ENCODE results near the gene HSD11B1L. TPM values are rescaled to one million over a fixed set of nuclear protein-coding genes. Genes with fewer than 3 reads are reported as not detected.
A peak's percentile ranks its signal among the peaks of the same experiment; 100 is the strongest.

HSD11B1L gene
- total and polyA plus RNA-seq, 5 donors = 4.3 to 9.8 (median 7.1) TPM

DNA sequence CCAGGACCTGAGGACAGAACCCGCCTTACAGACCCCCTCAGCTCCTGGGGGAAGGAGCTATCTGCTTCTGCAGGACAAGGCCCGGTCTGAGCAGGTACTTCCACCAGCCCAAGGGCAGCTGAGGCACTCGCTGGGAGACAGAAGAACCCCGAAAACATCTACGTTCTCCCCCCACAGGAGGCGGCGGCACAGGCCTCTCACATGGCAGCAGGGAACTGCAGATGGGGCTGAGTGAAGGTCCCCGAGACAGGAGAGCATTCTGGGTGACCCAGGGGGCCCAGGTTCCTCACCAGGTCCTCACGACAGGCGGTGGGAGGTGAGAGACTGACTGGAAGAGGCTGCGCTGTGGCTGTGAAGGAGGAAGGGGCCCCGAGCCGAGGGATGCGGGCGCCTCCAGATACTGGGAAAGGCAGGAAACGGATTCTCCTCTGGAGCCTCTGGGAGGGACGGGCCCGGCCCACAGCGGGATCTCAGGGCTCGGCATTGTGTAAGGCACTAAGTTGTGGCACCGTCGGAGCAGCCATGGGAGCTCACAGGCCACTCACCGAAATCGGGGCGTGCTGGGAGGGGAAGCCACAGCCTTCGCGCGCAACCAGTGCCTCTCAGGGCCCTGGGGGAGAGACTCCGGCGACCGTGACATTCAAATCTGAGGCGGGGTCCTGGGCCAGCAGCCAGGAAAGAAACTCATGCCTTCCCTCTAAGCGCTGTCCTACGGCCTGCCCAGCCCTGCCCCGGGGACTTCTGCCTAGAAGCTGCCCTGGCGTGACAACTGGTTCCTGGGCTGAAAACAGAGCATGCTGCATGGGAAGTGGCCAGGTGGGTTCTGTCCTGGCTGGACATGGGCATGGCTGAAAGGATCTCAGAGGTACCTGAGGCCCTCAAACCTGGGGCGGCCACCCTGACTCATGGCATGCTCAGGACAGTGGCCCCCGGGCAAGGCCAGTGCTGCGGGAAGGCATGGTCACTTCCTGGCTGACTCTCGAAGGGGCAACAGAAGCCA, 23.3 kb downstream of the HSD11B1L start:
- no peak overlapping the region for H3K27ac ChIP-seq (ENCODE audit: low read length)
- H3K9me3 ChIP-seq (ENCODE audit: control insufficient read depth, low read length) = no peaks in the 10 kb centered on the region
- H3K4me3 ChIP-seq (ENCODE audit: low read length) = no peak overlapping the region
- H3K27me3 ChIP-seq (ENCODE audit: control insufficient read depth, insufficient read depth) = no peaks in the 10 kb centered on the region
- DNase-seq (peak in 1 of 3 donors; percentile 12), ATAC-seq (peak in 1 of 2 donors; percentile 2)
- intact Hi-C loops (cut with DNase I) = no loop called here
- 96% methylated on average over 40 of the region's 40 CpGs for WGBS
- no peaks in the 10 kb centered on the region for H3K4me1 ChIP-seq (ENCODE audit: control insufficient read depth, insufficient read depth, low read length)

DNA sequence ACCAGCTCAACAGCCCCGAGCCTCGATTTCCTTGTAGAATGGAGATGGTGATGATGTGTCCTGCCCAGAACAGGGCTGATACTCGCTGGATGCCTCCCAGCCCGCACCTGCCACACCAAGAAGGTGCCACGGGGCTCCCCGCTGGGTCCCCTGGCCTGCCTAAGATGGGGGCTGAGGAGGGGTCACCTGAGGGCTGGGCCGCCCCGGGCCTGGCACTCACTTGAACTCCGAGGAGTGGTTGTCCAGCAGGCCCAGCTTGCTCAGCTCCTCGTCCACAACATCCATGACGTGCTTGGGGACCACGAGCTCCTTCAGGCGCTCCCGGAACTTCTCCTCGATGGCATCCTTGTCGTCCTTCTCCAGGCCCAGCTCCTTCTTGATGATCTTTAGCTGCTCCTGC, 24.7 kb downstream of the HSD11B1L start:
- Histone ChIP-seq H3K27me3 (ENCODE audit: control insufficient read depth, insufficient read depth) (no peaks in the 10 kb centered on the region), H3K4me1 (ENCODE audit: control insufficient read depth, insufficient read depth, low read length) (no peaks in the 10 kb centered on the region), H3K9me3 (ENCODE audit: control insufficient read depth, low read length) (no peaks in the 10 kb centered on the region), H3K4me3 (ENCODE audit: low read length) (no peak overlapping the region), H3K27ac (ENCODE audit: low read length) (no peak overlapping the region)
- 85% methylated on average over 16 of the region's 16 CpGs for WGBS
- no peak for ATAC-seq
- intact Hi-C loops (cut with DNase I) = no loop called here
- peak in 2 of 3 donors; percentile 12 to 60 for DNase-seq

- no peaks in the 10 kb centered on the region for H3K4me1 ChIP-seq (ENCODE audit: control insufficient read depth, insufficient read depth, low read length)
- no peak overlapping the region for H3K4me3 ChIP-seq (ENCODE audit: low read length)
- ATAC-seq = no peak
- DNase-seq = peak in 1 of 3 donors; percentile 36
- no peaks in the 10 kb centered on the region for H3K9me3 ChIP-seq (ENCODE audit: control insufficient read depth, low read length)
- H3K27me3 ChIP-seq (ENCODE audit: control insufficient read depth, insufficient read depth) = no peaks in the 10 kb centered on the region
- H3K27ac ChIP-seq (ENCODE audit: low read length) = no peak overlapping the region
- intact Hi-C loops (cut with DNase I) = no loop called here
- WGBS = 95% methylated on average over 35 of the region's 35 CpGs
Measured at GRCh38 chr19:5706876-5707573, 26.2 kb downstream of the HSD11B1L start.

DNA sequence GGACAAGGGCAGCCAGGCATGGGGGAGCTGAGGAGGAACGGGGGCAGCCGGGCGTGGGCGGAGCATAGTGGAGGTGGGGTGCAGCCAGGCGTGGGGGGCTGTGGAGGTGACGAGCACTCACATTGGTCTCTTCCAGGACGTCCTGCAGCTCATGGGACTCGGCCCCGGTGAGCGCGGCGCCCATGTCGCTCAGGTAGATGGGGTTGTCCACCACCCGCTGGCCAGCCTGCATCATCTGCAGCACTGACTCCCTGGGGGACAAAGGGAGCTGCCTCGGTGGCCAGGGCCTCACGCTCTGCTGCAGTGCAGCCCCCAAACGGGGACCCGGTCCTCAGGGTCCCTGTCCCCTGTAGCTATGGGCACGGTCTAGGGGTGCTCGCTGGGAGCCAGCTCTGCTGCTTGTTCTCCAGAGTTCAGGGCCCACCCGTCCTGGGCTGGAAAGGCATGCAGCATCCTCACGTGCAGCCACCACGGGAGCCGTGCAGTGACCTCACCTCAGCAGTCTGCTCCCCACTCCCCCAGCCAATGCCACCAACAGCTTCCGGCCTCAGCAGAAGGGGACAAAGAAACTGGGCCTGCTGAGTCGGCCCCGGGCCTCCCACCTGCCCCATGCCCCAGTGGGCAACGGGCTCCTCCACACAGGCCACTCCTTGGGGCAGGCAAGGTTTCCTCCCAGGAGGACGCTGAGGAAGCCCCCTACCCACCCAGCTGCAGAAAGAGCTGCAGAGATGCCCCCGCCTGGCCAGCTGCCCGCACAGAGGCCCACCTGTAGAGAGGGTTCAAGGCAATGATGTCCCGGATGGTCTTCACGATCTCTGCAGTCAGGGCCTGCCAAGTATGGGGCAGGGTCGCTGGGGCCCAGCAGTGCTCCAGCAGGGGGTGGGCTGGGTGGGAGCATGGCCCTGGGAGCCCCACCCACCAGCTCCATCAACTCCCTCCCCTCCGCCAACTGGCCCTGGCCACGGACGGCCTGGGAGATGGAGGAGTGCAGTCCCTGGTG, 27.0 kb downstream of the HSD11B1L start:
- H3K9me3 ChIP-seq (ENCODE audit: control insufficient read depth, low read length) = no peaks in the 10 kb centered on the region
- H3K27me3 ChIP-seq (ENCODE audit: control insufficient read depth, insufficient read depth) = no peaks in the 10 kb centered on the region
- 91% methylated on average over 37 of the region's 37 CpGs for WGBS
- H3K27ac ChIP-seq (ENCODE audit: low read length) = no peak overlapping the region
- ATAC-seq (peak in 1 of 2 donors; percentile 12), DNase-seq (peak in 1 of 3 donors; percentile 58)
- H3K4me3 ChIP-seq (ENCODE audit: low read length) = no peak overlapping the region
- intact Hi-C loops (cut with DNase I) = no loop called here
- H3K4me1 ChIP-seq (ENCODE audit: control insufficient read depth, insufficient read depth, low read length) = no peaks in the 10 kb centered on the region

GRCh38 chr19:5711025-5711424, 30.2 kb downstream of the HSD11B1L start:
- intact Hi-C loops (cut with DNase I) = no loop called here
- DNase-seq = no peak
- H3K27ac ChIP-seq (ENCODE audit: low read length) = no peak overlapping the region
- no peak overlapping the region for H3K4me3 ChIP-seq (ENCODE audit: low read length)
- no peaks in the 10 kb centered on the region for H3K4me1 ChIP-seq (ENCODE audit: control insufficient read depth, insufficient read depth, low read length)
- H3K27me3 ChIP-seq (ENCODE audit: control insufficient read depth, insufficient read depth) = no peaks in the 10 kb centered on the region
- no peaks in the 10 kb centered on the region for H3K9me3 ChIP-seq (ENCODE audit: control insufficient read depth, low read length)
- ATAC-seq = no peak
- WGBS = 97% methylated on average over 8 of the region's 8 CpGs

GRCh38 chr19:5711713-5712161, 30.9 kb downstream of the HSD11B1L start:
- 86% methylated on average over 25 of the region's 25 CpGs for WGBS
- Histone ChIP-seq H3K27me3 (ENCODE audit: control insufficient read depth, insufficient read depth) (no peaks in the 10 kb centered on the region), H3K9me3 (ENCODE audit: control insufficient read depth, low read length) (no peaks in the 10 kb centered on the region), H3K27ac (ENCODE audit: low read length) (no peak overlapping the region), H3K4me3 (ENCODE audit: low read length) (no peak overlapping the region), H3K4me1 (ENCODE audit: control insufficient read depth, insufficient read depth, low read length) (no peaks in the 10 kb centered on the region)
- no peak for ATAC-seq
- intact Hi-C loops (cut with DNase I) = no loop called here
- no peak for DNase-seq

GRCh38 chr19:5713228-5713627, 32.4 kb downstream of the HSD11B1L start:
- Histone ChIP-seq H3K9me3 (ENCODE audit: control insufficient read depth, low read length) (no peaks in the 10 kb centered on the region), H3K4me3 (ENCODE audit: low read length) (no peak overlapping the region)
- WGBS = 92% methylated on average over 9 of the region's 9 CpGs

GRCh38 chr19:5714816-5715215, 34.0 kb downstream of the HSD11B1L start:
- DNase-seq (no peak), ATAC-seq (peak in 1 of 2 donors; percentile 7)
- no peak overlapping the region for H3K4me3 ChIP-seq (ENCODE audit: low read length)
- WGBS = 66% methylated on average over 10 of the region's 10 CpGs
- no peaks in the 10 kb centered on the region for H3K27me3 ChIP-seq (ENCODE audit: control insufficient read depth, insufficient read depth)
- H3K9me3 ChIP-seq (ENCODE audit: control insufficient read depth, low read length) = no peaks in the 10 kb centered on the region
- intact Hi-C loops (cut with DNase I) = no loop called here
- peaks cover 7% of the 10 kb centered on the region for H3K4me1 ChIP-seq (ENCODE audit: control insufficient read depth, insufficient read depth, low read length)
- H3K27ac ChIP-seq (ENCODE audit: low read length) = no peak overlapping the region

More at GRCh38 chr19:5713228-5713627, 32.4 kb downstream of the HSD11B1L start:
- intact Hi-C loops (cut with DNase I) = no loop called here
- Histone ChIP-seq H3K27ac (ENCODE audit: low read length) (no peak overlapping the region), H3K4me1 (ENCODE audit: control insufficient read depth, insufficient read depth, low read length) (peaks cover 3% of the 10 kb centered on the region), H3K27me3 (ENCODE audit: control insufficient read depth, insufficient read depth) (no peaks in the 10 kb centered on the region)
- DNase-seq (no peak), ATAC-seq (no peak)

DNA sequence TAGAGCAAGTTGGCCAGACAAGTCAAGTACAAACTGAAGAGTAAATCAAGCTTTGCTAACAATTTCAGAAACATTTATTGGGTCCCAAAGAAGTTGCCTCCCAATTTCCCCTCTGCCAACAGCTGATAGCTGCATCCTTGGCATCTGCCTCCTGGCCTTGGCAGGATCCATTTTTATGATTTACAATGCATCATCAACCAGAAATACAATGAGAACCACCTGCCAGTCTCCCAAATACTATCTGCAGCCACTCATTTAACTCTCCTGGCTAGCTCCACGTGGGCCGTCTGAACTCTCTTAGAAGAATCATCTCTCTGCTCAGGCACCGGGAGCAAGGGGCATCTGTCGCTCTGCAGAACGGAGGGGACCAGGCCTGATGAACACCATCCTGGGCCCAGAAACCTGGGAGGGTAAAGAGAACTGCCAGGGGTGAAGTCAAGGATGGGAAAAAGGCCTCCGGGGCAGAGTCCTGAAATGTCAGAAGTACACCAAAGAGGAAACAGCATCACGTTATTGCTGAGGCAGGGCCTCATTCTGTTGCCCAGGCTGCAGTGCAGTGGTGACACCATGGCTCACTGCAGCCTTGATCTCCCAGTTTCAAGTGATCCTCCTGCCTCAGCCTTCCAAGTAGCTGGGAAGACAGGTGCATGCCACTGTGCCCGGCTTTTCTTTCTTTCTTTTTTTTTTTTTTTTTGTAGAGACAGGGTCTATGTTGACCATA, 36.5 kb downstream of the HSD11B1L start:
- Histone ChIP-seq H3K27me3 (ENCODE audit: control insufficient read depth, insufficient read depth) (no peaks in the 10 kb centered on the region), H3K4me1 (ENCODE audit: control insufficient read depth, insufficient read depth, low read length) (peaks cover 7% of the 10 kb centered on the region), H3K27ac (ENCODE audit: low read length) (no peak overlapping the region), H3K9me3 (ENCODE audit: control insufficient read depth, low read length) (no peaks in the 10 kb centered on the region), H3K4me3 (ENCODE audit: low read length) (no peak overlapping the region)
- WGBS = 79% methylated on average over 8 of the region's 8 CpGs
- ATAC-seq = no peak
- no peak for DNase-seq
- intact Hi-C loops (cut with DNase I) = no loop called here

DNA sequence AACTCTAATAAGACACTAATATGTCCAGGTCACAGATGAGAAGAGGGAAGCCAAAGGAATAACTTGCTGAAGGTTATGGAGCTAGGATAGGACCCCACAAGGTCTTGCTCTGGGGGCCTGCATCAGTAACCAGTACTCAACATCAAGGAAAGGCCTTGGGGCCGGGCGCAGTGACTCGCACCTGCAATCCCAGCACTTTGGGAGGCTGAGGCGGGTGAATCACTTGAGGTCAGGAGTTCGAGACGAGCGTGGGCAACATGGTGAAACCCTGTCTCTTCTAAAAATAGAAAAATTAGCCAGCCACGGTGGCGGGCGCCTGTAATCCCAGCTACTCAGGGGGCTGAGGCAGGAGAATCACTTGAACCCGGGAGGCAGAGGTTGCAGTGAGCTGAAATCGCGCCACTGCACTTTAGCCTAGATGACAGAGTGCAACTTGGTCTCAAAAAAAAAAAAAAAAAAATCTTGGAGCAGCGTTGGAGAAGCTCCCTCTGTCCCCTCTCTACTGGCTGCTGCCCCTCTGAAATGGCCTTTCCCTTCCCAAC, 37.3 kb downstream of the HSD11B1L start:
- H3K4me3 ChIP-seq (ENCODE audit: low read length) = no peak overlapping the region
- DNase-seq (no peak), ATAC-seq (no peak)
- H3K27me3 ChIP-seq (ENCODE audit: control insufficient read depth, insufficient read depth) = no peaks in the 10 kb centered on the region
- H3K27ac ChIP-seq (ENCODE audit: low read length) = peak overlapping the region; percentile 21
- no peaks in the 10 kb centered on the region for H3K9me3 ChIP-seq (ENCODE audit: control insufficient read depth, low read length)
- 70% methylated on average over 14 of the region's 14 CpGs for WGBS
- peaks cover 7% of the 10 kb centered on the region for H3K4me1 ChIP-seq (ENCODE audit: control insufficient read depth, insufficient read depth, low read length)
- intact Hi-C loops (cut with DNase I) = no loop called here

All from right cardiac atrium (tissue), 5 donors.